ENCODE data around the gene PSME4.
"Not testable (repeated sequence)": the region's sequence is repeated elsewhere in the genome, so short reads cannot be mapped to it uniquely, and the experiment has no call there.

PSME4 gene

DNA sequence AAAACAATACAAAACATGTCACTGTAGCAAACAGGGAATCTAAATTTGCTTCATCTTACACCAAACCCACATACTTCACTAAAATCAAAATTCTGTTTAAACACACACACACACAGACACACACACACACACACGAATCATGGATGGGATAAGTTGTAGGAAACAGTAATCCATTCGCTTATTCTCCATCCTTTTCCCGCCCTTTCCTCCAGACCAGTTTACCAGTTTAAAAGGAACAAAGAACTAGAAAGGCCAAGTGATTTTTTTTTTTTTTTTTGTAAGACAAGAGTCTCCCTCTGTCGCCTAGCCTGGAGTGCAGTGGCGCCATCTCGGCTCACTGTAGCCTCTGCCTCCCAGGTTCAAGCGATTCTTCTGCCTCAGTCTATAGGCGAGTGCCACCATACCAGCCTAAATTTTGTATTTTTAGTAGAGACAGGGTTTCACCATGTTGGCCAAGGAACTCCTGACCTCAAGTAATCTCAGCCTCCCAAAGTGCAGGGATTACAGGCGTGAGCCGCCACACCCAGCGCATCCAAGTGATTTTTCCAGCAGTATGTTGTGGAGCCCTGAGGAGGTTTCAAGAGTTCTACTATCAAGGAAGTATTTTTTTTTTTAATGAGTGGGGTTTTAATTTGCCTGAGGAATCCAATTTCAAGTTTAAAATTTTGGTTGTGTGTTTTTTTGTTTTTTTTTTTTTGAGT lies 5.7 kb downstream of the PSME4 start:
- no peak for DNase-seq (ENCODE audit: low read depth in 2 of 2)

DNA sequence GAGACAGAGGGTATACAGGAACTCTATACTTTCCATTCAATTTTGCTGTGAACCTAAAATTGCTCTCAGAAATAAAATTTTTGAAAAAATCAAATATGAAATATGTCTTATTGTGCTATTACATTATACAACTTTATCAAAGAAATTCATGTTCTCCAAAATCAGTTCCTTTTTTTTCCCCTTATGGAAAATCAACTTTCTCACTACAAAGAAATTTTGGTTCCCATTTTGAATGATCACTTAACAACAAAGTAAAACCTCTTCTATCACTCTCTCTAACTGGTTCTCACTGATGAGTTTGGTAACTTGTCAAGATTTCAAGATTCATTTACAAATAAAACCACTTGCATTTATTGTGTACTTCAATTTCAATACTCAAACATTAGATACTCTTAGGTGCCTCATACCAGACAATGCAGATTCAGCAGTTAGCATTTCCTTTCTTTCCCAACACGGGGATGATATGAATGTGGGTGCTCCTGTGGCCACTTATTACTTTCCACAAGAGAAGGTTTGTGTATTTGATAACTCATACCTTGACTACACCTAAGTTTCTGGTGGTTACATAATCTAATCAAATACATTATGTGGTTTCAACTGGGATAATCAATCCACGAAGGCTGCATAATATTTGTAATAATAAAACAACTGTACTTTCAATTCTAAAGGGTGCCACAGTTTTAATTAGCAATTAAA lies 6.4 kb downstream of the PSME4 start:
- DNase-seq (ENCODE audit: low read depth in 2 of 2) = no peak

DNA sequence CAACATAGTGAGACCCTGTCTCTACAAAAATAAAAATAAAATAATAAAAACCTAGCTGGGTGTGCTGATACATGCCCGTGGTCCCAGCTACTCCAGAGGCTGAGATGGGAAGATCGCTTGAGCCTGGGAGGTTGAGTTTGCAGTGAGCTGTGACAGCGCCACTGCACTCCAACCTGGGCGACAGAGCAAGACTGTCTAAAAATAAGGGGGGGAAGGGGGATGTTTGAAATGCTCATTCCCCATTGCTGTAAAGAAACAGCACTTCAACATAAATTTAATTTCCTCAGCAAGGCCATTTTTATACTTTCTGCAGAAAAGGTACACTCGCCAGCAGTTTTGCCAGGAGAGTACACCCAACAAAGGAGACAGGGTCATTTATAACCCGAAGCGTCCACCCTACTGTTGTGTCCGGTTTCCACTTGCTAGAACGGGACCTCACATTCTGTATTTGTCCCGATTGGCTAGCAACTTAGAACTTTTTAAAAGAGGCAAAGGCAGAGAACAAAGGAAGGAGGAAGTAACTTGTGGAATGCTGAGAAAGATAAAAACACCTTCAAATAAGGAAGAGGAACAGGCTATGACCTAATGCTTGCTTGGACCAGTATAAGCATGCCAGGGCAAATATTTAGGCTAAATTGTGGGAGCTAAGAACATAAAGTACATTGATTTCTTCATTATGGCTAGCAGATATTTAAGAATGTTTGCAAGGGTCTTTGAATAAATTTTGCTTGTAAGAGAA lies 9.1 kb downstream of the PSME4 start:
- DNase-seq (ENCODE audit: low read depth in 2 of 2) = not testable (repeated sequence)

DNA sequence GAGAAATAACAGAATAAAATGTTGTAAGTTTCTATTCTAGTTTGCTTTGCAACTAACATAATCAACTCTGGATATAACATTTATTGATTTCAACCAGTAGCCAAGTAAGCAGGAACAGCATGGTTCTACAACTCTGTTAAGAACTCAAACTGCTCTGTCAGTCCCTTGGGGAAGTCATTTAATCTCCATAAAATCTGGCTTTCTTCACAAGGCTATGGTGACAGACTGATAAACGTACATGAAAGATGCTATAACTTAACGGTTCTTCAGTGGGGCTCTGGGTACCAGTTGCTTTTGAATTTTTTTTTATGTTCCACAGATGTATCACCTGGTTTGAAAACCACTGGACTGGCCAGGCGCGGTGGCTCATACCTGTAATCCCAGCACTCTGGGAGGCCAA lies 10.3 kb downstream of the PSME4 start:
- DNase-seq (ENCODE audit: low read depth in 2 of 2) = no peak

DNA sequence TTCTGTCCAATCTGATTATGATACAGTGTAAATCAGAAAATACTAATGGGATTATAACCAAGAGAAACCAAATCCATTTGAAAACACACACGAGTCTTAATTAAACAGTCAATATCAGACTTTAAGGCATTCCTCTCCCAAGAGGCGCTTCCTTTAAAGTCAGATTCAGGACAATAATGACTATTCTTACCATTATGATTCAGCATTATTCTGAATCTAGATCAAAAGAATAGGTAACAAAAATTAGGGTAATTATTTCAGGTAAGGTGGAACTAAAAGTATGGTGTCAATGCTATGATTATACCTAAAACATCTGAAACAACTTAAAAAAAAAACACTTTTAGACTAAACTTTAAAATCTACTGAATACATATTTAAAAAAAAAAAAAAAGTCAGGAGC lies 12.3 kb downstream of the PSME4 start:
- DNase-seq (ENCODE audit: low read depth in 2 of 2) = no peak

DNA sequence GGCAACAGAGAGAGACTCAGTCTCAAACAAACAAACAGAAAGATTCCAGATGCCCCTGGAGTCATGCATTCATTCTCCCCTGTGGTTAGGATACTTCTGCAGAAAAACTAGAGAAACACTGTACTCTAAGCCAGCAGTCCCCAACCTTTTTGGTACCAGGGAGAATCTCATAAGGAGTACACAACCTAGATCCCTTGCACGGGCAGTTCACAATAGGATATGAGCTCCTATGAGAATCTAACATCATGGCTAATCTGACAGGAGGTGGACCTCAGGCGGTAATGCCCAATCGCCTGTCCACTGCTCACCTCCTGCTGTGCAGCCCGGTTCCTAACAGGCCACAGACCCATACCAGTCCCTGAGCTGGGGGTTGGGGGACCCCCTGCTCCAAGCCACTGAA lies 18.3 kb downstream of the PSME4 start:
- no peak for DNase-seq (ENCODE audit: low read depth in 2 of 2)

DNA sequence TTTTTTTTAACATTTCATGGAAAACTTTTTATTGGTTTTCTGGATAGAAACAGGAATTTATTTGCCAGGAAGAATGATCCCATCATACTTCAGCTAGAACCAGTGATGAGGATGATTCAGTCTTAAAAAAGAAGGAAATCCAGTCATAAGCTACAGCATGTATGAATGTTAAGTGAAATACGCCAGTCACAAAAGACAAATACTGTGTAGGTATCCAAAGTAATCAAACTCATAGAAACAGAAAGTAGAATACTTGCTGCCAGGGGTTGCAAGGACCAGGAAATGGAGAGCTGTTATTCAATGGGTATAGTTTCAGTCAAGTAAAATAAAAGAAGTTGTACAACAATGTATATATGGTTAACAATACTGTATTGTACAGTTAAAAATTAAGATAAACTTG lies 21.3 kb downstream of the PSME4 start:
- no peak for DNase-seq (ENCODE audit: low read depth in 2 of 2)

- DNase-seq (ENCODE audit: low read depth in 2 of 2) = no peak
These were observed 25.3 kb downstream of the PSME4 start for GRCh38 chr2:53945538-53945937.

DNA sequence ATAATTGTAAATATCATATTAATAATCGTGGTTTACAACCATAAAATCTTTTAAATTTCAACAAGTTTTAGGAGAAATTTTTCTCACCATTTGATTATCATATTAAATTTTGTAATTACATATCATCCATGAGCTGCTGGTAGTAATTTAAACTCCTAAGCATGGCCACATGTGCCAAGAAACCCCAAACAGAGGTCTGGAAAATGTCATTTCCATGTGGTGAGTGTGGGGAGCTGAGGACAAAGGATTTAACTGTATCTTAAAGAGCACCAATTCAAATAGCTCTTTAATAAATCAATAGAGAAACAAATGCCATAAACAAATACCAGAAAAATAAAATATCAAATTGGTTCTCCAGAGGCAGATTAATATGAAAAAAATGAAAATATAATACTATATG lies 26.3 kb downstream of the PSME4 start:
- DNase-seq (ENCODE audit: low read depth in 2 of 2) = no peak

- DNase-seq (ENCODE audit: low read depth in 2 of 2) = no peak
These were observed 28.5 kb downstream of the PSME4 start for GRCh38 chr2:53942280-53942679.

DNA sequence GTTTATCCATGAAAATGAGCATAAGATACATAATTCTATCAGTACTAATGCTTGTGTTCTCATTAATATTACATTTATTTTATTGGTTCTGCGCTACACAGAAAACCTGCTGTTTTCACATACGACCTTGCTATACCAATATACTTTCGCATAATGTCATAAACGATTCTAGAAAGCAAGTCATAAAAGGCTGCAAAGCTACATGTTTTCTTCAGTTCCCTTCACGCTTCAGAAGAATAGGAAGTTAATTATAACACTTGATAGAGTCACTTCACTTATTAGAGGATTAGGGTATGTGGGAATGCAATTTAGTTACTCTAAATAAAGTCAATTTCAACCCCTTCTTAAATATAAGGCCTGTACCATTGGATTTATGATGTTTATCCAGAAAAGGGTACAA lies 29.0 kb downstream of the PSME4 start:
- DNase-seq (ENCODE audit: low read depth in 2 of 2) = no peak

DNA sequence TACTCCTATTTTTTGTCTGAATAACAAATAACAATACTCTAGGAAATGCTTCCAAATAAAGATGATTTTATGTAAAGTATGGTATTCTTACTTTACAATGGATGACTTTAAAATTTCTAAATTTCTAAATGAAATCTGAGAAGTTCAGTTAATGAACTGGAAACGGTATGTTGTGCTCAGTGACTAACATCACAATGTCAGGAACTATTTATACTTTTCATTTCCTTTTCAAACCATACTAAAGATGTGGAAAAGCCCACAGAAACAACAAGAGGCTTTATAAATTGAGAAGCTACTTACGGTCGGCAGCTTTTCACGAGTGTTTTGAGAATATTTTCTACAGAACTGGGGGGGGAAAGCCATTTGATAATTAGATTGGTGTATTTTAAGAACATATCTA lies 31.1 kb downstream of the PSME4 start:
- DNase-seq (ENCODE audit: low read depth in 2 of 2) = no peak

DNA sequence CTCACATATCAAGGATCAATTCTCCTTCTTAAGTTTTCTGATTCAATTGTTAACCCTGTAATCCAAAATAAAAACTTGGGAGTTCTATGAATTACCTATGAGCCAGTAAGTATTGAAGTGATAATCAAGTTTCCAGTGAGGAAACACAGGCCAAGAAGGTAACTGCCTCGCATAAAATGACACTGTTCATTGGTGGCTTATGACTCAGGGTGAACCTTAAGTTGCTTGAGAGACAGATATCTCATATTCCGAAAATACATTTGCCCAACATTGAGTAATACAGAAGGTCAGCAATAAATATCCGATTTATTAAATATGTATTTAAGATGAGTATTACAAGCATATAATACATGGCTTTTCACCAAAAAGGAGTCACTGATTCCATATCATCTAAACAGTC lies 31.9 kb downstream of the PSME4 start:
- DNase-seq (ENCODE audit: low read depth in 2 of 2) = no peak

- DNase-seq (ENCODE audit: low read depth in 2 of 2) = no peak
These were observed 37.5 kb downstream of the PSME4 start for GRCh38 chr2:53933329-53933728.

- not testable (repeated sequence) for DNase-seq (ENCODE audit: low read depth in 2 of 2)
These were observed 44.5 kb downstream of the PSME4 start for GRCh38 chr2:53926321-53926720.

DNA sequence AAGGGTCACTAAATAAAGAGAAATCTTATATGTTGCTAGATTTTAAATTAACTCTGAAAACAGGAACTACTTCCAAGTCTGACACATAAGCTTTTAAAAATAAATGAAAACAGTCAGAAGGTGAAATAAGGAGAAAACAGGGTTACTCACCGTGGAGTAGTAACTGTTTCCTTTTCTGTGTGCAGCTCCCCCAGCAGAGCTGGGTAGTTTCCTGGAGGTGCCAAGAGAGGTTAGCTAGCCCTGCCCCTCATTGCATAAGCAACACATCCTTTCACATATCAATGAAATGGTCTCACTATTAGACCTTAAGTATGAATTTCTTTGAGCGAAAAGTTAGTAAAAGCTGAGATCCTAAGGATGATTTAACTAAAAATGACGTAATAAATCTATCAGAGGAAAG lies 57.1 kb downstream of the PSME4 start:
- DNase-seq (ENCODE audit: low read depth in 2 of 2) = peak; percentile 11 to 16

DNA sequence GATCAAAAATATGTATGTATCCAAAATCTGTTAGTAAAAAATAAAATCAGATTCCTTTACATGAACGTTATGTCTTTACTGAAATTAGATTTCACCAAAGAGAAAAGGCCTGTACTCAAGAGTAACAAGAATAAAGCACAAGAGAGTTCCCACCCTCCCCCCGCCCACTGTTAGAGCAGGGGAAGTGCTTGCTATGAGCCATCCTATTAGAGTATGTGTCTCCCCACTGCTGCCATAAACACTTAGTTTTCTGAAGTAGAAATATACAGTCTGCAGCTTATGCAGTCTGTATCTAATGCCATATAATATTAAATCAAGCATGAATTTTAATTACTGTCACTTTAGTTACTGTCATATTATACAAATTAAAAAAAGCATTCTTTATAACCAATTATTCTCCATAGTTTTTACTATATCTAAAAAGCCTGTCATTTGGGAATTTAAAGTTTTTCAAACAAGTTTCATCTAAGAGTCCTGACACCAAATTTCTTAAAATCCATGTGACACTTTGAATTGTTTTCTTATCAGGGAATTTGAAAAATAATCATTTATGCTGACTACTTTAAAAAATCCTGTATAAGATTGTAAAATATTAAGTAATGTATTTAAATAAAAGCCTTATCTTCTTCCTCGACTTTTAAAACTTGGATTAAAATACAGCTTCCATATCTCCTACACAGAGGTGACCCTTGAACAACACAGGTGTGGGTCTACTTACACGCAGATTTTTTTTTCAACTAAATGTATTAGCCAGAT lies 59.2 kb downstream of the PSME4 start:
- no peak for DNase-seq (ENCODE audit: low read depth in 2 of 2)

DNA sequence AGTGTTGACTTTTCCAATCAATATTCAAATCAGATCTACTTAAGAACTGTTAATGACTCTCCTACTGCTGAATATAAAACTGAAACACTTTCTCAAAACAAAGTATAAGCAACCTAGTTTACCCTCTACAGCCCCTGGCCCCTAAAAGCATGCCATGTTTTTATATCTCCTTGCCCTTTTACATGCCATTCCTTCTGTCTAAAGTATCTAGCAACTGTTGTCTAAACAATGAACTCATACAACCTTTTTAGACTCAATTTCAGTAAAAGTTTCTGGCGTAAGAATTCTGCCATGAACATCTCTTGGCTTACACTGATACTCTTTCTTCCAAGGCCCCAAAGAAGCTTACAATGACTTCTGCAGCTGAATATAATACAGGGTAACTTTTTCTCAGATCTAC lies 63.2 kb downstream of the PSME4 start:
- DNase-seq (ENCODE audit: low read depth in 2 of 2) = no peak

DNA sequence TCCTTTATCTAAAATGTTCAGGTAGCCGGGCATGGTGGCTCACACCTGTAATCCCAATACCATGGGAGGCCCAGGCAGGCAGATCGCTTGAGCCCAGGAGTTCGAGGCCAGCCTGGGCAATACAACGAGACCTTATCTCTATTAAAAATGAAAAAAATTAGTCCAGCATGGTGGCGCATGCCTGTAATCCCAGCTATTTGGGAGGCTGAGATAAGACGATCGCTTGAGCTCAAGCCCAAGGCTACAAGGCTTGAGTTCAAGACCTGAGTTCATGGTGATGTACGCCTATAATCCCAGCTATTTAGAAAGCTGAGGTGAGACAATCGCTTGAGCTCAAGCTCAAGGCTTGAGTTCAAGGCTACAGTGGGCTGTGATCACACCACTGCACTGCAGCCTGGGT lies 65.4 kb downstream of the PSME4 start:
- DNase-seq (ENCODE audit: low read depth in 2 of 2) = no peak

DNA sequence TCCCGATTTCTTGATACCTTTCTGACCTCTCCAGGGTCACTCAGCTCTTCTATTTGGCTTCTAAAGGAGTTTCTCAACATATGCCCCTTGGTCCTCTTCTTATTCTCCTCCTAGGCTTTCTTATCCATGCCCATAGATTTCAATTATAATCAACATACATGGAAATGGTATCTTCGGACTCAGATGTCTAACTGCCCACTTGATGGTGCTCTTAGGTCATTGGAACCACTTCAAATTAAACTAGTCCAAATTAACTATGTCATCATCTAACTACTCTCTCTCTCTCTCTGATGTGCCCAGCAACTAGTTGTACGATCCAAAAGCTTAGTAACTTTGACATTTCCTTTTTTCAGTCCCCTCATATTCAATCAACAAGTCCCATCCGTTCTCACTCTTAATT lies 67.8 kb downstream of the PSME4 start:
- no peak for DNase-seq (ENCODE audit: low read depth in 2 of 2)

GRCh38 chr2:53901192-53901591 lies 69.6 kb downstream of the PSME4 start:
- DNase-seq (ENCODE audit: low read depth in 2 of 2) = no peak

DNA sequence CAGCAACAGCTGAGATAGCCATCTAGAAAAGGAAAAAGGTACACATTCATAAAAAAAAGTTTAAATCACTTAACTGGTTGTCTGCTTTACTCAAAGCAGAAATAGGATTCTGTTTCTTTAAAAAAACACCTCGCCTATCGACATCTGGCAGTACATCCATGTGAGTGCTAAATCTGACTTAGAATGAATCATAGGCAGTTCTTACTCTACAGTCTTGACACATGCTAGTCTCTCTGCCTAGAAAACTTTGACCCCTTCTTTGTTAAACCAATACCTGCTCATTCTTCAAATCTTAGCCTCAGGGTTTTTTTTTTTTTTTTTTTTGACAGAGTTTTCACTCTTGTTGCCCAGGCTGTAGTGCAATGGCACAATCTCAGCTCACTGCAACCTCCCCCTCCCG lies 73.9 kb downstream of the PSME4 start:
- no peak for DNase-seq (ENCODE audit: low read depth in 2 of 2)
